ENCODE results near the gene ZNF569. TPM values are rescaled to one million over a fixed set of nuclear protein-coding genes. Genes with fewer than 3 reads are reported as not detected.
"Not testable (repeated sequence)": the region's sequence is repeated elsewhere in the genome, so short reads cannot be mapped to it uniquely, and the experiment has no call there.

Gene ZNF569
- total RNA-seq, 1 experiment from 2014 or later: not detected

DNA sequence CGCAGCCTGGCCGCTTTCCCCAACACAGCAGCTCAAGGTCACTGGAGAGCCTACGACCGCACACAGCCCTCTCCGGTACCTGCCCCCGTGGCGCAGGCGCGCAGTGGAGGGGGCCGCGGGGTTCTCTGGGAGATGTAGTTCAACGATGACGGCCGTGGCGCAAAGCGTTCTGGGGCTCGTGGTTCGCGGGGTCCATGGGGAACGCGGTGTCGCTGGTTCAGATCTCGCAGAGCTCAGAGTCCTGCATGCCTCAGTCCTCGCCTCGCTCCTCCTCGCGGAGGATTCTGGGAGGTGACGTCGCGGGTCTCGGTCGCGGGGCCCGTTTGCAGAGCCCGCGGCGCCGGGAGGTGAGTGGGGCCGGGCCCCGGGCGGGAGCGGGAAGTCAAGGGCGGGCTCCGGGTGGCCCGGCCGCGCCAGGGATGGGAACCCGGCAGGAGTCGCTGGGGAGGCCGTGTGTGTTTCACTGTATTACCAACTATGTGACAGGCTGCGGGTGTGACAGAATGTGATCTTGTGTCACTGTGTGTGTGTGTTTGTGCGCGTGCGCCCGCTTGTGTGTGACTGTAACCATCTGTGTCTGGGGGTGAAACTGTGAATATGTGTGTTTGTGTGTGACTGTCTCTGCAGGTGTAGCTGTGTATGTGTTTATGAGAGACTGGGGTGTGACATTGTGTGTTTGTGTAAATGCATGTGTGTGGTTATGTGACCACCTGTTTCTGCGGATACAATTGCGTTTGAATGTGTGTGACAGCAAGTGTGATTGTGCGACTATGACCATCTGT, 96.2 kb downstream of the ZNF569 start, which contains the start of gene ZNF527:
TSS of gene ZNF527 (plus strand) at position 220 of the 782 bp plus-strand sequence. CDS start 3,100 bp downstream, outside the sequence.
- ChIA-PET POLR2A (interaction anchor here (0.6 to 1.1 kb wide), 12 partner anchors 29 to 1159 kb away, joined by 3 to 7 read pairs (median 4); partner anchors contain the start of genes ZFP30, ZNF146, ZNF420 and ZNF540), CTCF (interaction anchor here (0.6 to 0.7 kb wide), 3 partner anchors 12 to 311 kb away, joined by 3 read pairs; a partner anchor contains a TSS)
- Mint-ChIP-seq H3K9me3 (ENCODE audit: unreplicated experiment) (peaks cover 24% of the 10 kb centered on the region), H3K4me1 (ENCODE audit: low read depth, unreplicated experiment) (no peaks in the 10 kb centered on the region), H3K27ac (ENCODE audit: unreplicated experiment) (peak within 1 kb of the TSS; percentile 94), H3K4me3 (ENCODE audit: unreplicated experiment) (peak within 1 kb of the TSS; percentile 88), H3K27me3 (ENCODE audit: insufficient read depth, unreplicated experiment) (no peaks in the 10 kb centered on the region), H3K36me3 (ENCODE audit: insufficient read depth, unreplicated experiment) (peaks cover 14% of the 10 kb centered on the region)
- DNase-seq: peak; percentile 93 to 97
- TF ChIP-seq, protein P1, sequence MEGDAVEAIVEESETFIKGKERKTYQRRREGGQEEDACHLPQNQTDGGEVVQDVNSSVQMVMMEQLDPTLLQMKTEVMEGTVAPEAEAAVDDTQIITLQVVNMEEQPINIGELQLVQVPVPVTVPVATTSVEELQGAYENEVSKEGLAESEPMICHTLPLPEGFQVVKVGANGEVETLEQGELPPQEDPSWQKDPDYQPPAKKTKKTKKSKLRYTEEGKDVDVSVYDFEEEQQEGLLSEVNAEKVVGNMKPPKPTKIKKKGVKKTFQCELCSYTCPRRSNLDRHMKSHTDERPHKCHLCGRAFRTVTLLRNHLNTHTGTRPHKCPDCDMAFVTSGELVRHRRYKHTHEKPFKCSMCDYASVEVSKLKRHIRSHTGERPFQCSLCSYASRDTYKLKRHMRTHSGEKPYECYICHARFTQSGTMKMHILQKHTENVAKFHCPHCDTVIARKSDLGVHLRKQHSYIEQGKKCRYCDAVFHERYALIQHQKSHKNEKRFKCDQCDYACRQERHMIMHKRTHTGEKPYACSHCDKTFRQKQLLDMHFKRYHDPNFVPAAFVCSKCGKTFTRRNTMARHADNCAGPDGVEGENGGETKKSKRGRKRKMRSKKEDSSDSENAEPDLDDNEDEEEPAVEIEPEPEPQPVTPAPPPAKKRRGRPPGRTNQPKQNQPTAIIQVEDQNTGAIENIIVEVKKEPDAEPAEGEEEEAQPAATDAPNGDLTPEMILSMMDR (IDR thresholded peaks at IDR 0.05; ENCODE audit: insufficient read depth in 1 of 2, low read depth in 1 of 2, low read length in 1 of 2, severe bottlenecking in 1 of 2, unreplicated experiment in 1 of 2): no peak
- peak within 1 kb of the TSS; percentile 57 for H3K4me3 ChIP-seq (ENCODE audit: low read depth, low read length)
- TSS peak; percentile 78 for BruUV-seq (replicated peaks)
- H3K36me3 ChIP-seq (ENCODE audit: control insufficient read depth, insufficient read depth, low read length): no peaks in the 10 kb centered on the region
- peaks cover 24% of the 10 kb centered on the region for H3K9me3 ChIP-seq
- intact Hi-C loops (cut with micrococcal nuclease; ENCODE audit: unreplicated experiment): loop anchor here (1.0 to 5.0 kb wide), 6 partner anchors 36 to 406 kb away; partner anchors contain the start of genes ZNF420, ZNF540, ZNF571 and ZNF573
- H3K27me3 ChIP-seq (replicated peaks; ENCODE audit: control insufficient read depth, insufficient read depth, low read length): no peaks in the 10 kb centered on the region
- H3K4me1 ChIP-seq: no peaks in the 10 kb centered on the region

DNA sequence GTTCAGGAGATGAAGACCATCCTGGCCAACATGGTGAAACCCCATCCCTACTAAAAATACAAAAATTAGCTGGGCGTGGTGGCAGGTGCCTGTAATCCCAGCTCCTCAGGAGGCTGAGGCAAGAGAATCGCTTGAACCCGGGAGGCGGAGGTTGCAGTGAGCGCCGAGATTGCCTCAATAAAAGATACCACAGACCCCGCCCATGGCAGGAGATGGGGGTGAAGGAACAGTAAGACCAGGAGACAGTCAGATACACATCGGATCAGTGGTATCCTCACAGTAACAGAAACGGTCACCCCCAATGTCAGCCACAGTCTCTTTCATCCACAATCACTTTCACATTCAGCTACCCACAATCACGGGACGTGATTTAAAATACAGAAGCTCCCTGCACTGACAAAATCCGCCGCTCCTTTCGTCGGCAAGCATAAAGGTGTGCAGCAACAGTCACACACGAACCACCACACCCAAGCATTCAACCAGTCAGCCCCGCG, 96.8 kb downstream of the ZNF569 start:
- POLR2A ChIA-PET: interaction anchor here (0.6 to 1.1 kb wide), 12 partner anchors 28 to 1159 kb away, joined by 3 to 7 read pairs (median 4); partner anchors contain the start of genes ZFP30, ZNF146, ZNF420 and ZNF540
- Mint-ChIP-seq H3K9me3 (ENCODE audit: unreplicated experiment) (peaks cover 30% of the 10 kb centered on the region), H3K36me3 (ENCODE audit: insufficient read depth, unreplicated experiment) (peaks cover 14% of the 10 kb centered on the region), H3K27ac (ENCODE audit: unreplicated experiment) (peak overlapping the region; percentile 94), H3K4me3 (ENCODE audit: unreplicated experiment) (peak overlapping the region; percentile 88)
- not testable (repeated sequence) for H3K4me1 ChIP-seq; H3K36me3 ChIP-seq (ENCODE audit: control insufficient read depth, insufficient read depth, low read length); H3K27me3 ChIP-seq (replicated peaks; ENCODE audit: control insufficient read depth, insufficient read depth, low read length); DNase-seq; H3K4me1 Mint-ChIP-seq (ENCODE audit: low read depth, unreplicated experiment); BruUV-seq (replicated peaks); H3K27me3 Mint-ChIP-seq (ENCODE audit: insufficient read depth, unreplicated experiment)
- CTCF ChIA-PET: interaction anchor here (0.6 to 0.7 kb wide), 3 partner anchors 13 to 312 kb away, joined by 3 read pairs; a partner anchor contains a TSS
- intact Hi-C loops (cut with micrococcal nuclease; ENCODE audit: unreplicated experiment): loop anchor here (2.0 to 5.0 kb wide), 4 partner anchors 36 to 407 kb away; partner anchors contain the start of genes ZNF420 and ZNF573
- Histone ChIP-seq H3K4me3 (ENCODE audit: low read depth, low read length) (peak overlapping the region; percentile 57), H3K9me3 (peaks cover 30% of the 10 kb centered on the region)

DNA sequence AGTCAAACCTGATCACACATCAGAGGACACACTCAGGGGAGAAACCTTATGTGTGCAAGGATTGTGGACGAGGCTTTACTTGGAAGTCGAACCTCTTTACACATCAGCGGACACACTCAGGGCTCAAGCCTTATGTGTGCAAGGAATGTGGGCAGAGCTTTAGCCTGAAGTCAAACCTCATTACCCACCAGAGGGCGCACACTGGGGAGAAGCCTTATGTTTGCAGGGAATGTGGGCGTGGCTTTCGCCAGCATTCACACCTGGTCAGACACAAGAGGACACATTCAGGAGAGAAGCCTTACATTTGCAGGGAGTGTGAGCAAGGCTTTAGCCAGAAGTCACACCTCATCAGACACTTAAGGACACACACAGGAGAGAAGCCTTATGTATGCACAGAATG, 104.5 kb downstream of the ZNF569 start:
- BruUV-seq (replicated peaks): no TSS peak
- H3K9me3 Mint-ChIP-seq (ENCODE audit: unreplicated experiment): peaks cover 63% of the 10 kb centered on the region
- TF ChIP-seq, protein P1 (IDR thresholded peaks at IDR 0.05; ENCODE audit: insufficient read depth in 1 of 2, low read depth in 1 of 2, low read length in 1 of 2, severe bottlenecking in 1 of 2, unreplicated experiment in 1 of 2): no peak
- POLR2A ChIA-PET: no interaction called here
- no peak overlapping the region for H3K27ac Mint-ChIP-seq (ENCODE audit: unreplicated experiment)
- Histone ChIP-seq H3K4me1 (no peaks in the 10 kb centered on the region), H3K36me3 (ENCODE audit: control insufficient read depth, insufficient read depth, low read length) (no peaks in the 10 kb centered on the region), H3K27me3 (replicated peaks; ENCODE audit: control insufficient read depth, insufficient read depth, low read length) (no peaks in the 10 kb centered on the region), H3K9me3 (peaks cover 44% of the 10 kb centered on the region), H3K4me3 (ENCODE audit: low read depth, low read length) (no peak overlapping the region)
- H3K4me1 Mint-ChIP-seq (ENCODE audit: low read depth, unreplicated experiment): no peaks in the 10 kb centered on the region
- CTCF ChIA-PET: no interaction called here
- H3K36me3 Mint-ChIP-seq (ENCODE audit: insufficient read depth, unreplicated experiment): peaks cover 29% of the 10 kb centered on the region
- intact Hi-C loops (cut with micrococcal nuclease; ENCODE audit: unreplicated experiment): no loop called here
- no peaks in the 10 kb centered on the region for H3K27me3 Mint-ChIP-seq (ENCODE audit: insufficient read depth, unreplicated experiment)
- no peak overlapping the region for H3K4me3 Mint-ChIP-seq (ENCODE audit: unreplicated experiment)
- peak in 1 of 2 experiments; percentile 12 for DNase-seq

All from Caco-2 (cell line).